ENCODE measurements around the gene ACTG2.

GRCh38 chr2:73962798-73963197 is 70.0 kb downstream of the ACTG2 start:
- TF ChIP-seq CTCF (conservative IDR thresholded peaks at IDR 0.05) (no peak), ZFX (IDR thresholded peaks at IDR 0.05) (no peak)

Data from C4-2B (cell line).